ENCODE measurements around the gene GPR87. TPM values are rescaled to one million over a fixed set of nuclear protein-coding genes. Genes with fewer than 3 reads are reported as not detected.

GPR87 gene
- total RNA-seq, 1 experiment from 2014 or later, result 3.8 TPM

- H3K9me3 ChIP-seq (ENCODE audit: control insufficient read depth in 1 of 2, insufficient read depth in 1 of 2, low read depth in 1 of 2, low read length in 2 of 2), result no peaks in the 10 kb centered on the region
- ATAC-seq (no peak), DNase-seq (ENCODE audit: low read depth, low spot score) (no peak)
- ChIA-PET POLR2A (no interaction called here), CTCF (no interaction called here), RAD21 (ENCODE audit: low non-redundant PET in 1 of 2, low total read pairs in 2 of 2, uncharacterized antibody in 2 of 2, unreplicated experiment in 2 of 2) (no interaction called here)
- TF ChIP-seq EZH2phosphoT487 (IDR thresholded peaks at IDR 0.05; ENCODE audit: borderline replicate concordance), result no peak
- no peak for TF ChIP-seq POLR2A (IDR thresholded peaks at IDR 0.05; ENCODE audit: borderline replicate concordance, extremely low read depth, insufficient read depth, insufficient read length)
- TF ChIP-seq ZFX (IDR thresholded peaks at IDR 0.05), result no peak
- TF ChIP-seq SRF (IDR thresholded peaks at IDR 0.05; ENCODE audit: low read depth), result no peak
- no peak for TF ChIP-seq EZH2 (IDR thresholded peaks at IDR 0.05)
- no peak for TF ChIP-seq POLR2AphosphoS5 (IDR thresholded peaks at IDR 0.05; ENCODE audit: low read depth, low read length)
- no peak for TF ChIP-seq EGR1 (IDR thresholded peaks at IDR 0.05; ENCODE audit: low read depth)
- no peak overlapping the region for H3K4me3 ChIP-seq (replicated peaks in 1 of 2; ENCODE audit: low read depth in 1 of 2, low read length in 2 of 2)
- no peaks in the 10 kb centered on the region for H3K27me3 ChIP-seq (ENCODE audit: insufficient read depth, low read length)
- H3K9me2 ChIP-seq (ENCODE audit: insufficient read depth), result no peaks in the 10 kb centered on the region
- BruUV-seq (replicated peaks), result no TSS peak
- H3K27ac ChIP-seq (ENCODE audit: low read depth, low read length), result no peak overlapping the region
- H3K9ac ChIP-seq (ENCODE audit: low read length), result no peak overlapping the region
- H3K36me3 ChIP-seq (ENCODE audit: control insufficient read depth in 1 of 2, insufficient read depth in 2 of 2, low read length in 2 of 2), result no peaks in the 10 kb centered on the region
- intact Hi-C loops (cut with micrococcal nuclease), result no loop called here
- H3K79me2 ChIP-seq (ENCODE audit: insufficient read depth, low read length), result no peaks in the 10 kb centered on the region
- no peaks in the 10 kb centered on the region for H4K20me1 ChIP-seq (ENCODE audit: insufficient read depth)
- H3K4me1 ChIP-seq (ENCODE audit: control insufficient read depth in 1 of 2, insufficient read depth in 2 of 2, low read length in 2 of 2), result peaks cover 15 to 22% of the 10 kb centered on the region in 2 experiments
- H2AFZ ChIP-seq (ENCODE audit: low read depth, low read length, poor library complexity, severe bottlenecking), result no peak overlapping the region
- no peak overlapping the region for H3K4me2 ChIP-seq (ENCODE audit: low read length)
These were observed 14.3 kb upstream of the GPR87 start for GRCh38 chr3:151330899-151331298.

- Histone ChIP-seq H3K4me1 (ENCODE audit: control insufficient read depth in 1 of 2, insufficient read depth in 2 of 2, low read length in 2 of 2) (peaks cover 15 to 22% of the 10 kb centered on the region in 2 experiments), H2AFZ (ENCODE audit: low read depth, low read length, poor library complexity, severe bottlenecking) (no peak overlapping the region), H3K27me3 (ENCODE audit: insufficient read depth, low read length) (no peaks in the 10 kb centered on the region), H3K79me2 (ENCODE audit: insufficient read depth, low read length) (no peaks in the 10 kb centered on the region), H3K27ac (ENCODE audit: low read depth, low read length) (no peak overlapping the region), H4K20me1 (ENCODE audit: insufficient read depth) (no peaks in the 10 kb centered on the region), H3K9me2 (ENCODE audit: insufficient read depth) (no peaks in the 10 kb centered on the region), H3K4me3 (replicated peaks in 1 of 2; ENCODE audit: low read depth in 1 of 2, low read length in 2 of 2) (no peak overlapping the region), H3K36me3 (ENCODE audit: control insufficient read depth in 1 of 2, insufficient read depth in 2 of 2, low read length in 2 of 2) (no peaks in the 10 kb centered on the region), H3K9me3 (ENCODE audit: control insufficient read depth in 1 of 2, insufficient read depth in 1 of 2, low read depth in 1 of 2, low read length in 2 of 2) (no peaks in the 10 kb centered on the region), H3K9ac (ENCODE audit: low read length) (no peak overlapping the region), H3K4me2 (ENCODE audit: low read length) (no peak overlapping the region)
- RAD21 ChIA-PET (ENCODE audit: low non-redundant PET in 1 of 2, low total read pairs in 2 of 2, uncharacterized antibody in 2 of 2, unreplicated experiment in 2 of 2), result no interaction called here
- ATAC-seq (no peak), DNase-seq (ENCODE audit: low read depth, low spot score) (no peak)
- intact Hi-C loops (cut with micrococcal nuclease), result no loop called here
- POLR2A ChIA-PET, result no interaction called here
- CTCF ChIA-PET, result no interaction called here
- BruUV-seq (replicated peaks), result no TSS peak
- TF ChIP-seq MAX (IDR thresholded peaks at IDR 0.05), result no peak
- TF ChIP-seq ZBTB33 (IDR thresholded peaks at IDR 0.05; ENCODE audit: extremely low read depth, insufficient replicate concordance, low read length), result no peak
- TF ChIP-seq EZH2 (IDR thresholded peaks at IDR 0.05), result no peak
- TF ChIP-seq SIN3A (IDR thresholded peaks at IDR 0.05; ENCODE audit: low read depth), result no peak
- TF ChIP-seq ATF3 (IDR thresholded peaks at IDR 0.05), result no peak
- TF ChIP-seq CTCF (IDR thresholded peaks at IDR 0.05 in 2 of 3, conservative IDR thresholded peaks at IDR 0.05 in 1 of 3; ENCODE audit: borderline replicate concordance in 1 of 3, insufficient read depth in 1 of 3, low read depth in 2 of 3, low read length in 2 of 3), result no peak
- TF ChIP-seq POLR2A (IDR thresholded peaks at IDR 0.05; ENCODE audit: borderline replicate concordance, extremely low read depth, insufficient read depth, insufficient read length), result no peak
- TF ChIP-seq ZFX (IDR thresholded peaks at IDR 0.05), result no peak
- TF ChIP-seq POLR2AphosphoS5 (IDR thresholded peaks at IDR 0.05; ENCODE audit: low read depth, low read length), result no peak
- no peak for TF ChIP-seq TCF7L2 (IDR thresholded peaks at IDR 0.05; ENCODE audit: borderline replicate concordance, extremely low read depth, insufficient read depth, insufficient read length)
- TF ChIP-seq SRF (IDR thresholded peaks at IDR 0.05; ENCODE audit: low read depth), result no peak
- TF ChIP-seq ZNF274 (IDR thresholded peaks at IDR 0.05; ENCODE audit: low read depth, low read length), result no peak
- no peak for TF ChIP-seq CBX3 (IDR thresholded peaks at IDR 0.05; ENCODE audit: low read depth)
These were observed 13.8 kb upstream of the GPR87 start for GRCh38 chr3:151330379-151330778.
